Measurements from ENCODE around the gene MPG. TPM values are rescaled to one million over a fixed set of nuclear protein-coding genes. Genes with fewer than 3 reads are reported as not detected.
A peak's percentile ranks its signal among the peaks of the same experiment; 100 is the strongest.

Gene MPG
- total RNA-seq, 1 donor from 2014 or later = 91.1 TPM

DNA sequence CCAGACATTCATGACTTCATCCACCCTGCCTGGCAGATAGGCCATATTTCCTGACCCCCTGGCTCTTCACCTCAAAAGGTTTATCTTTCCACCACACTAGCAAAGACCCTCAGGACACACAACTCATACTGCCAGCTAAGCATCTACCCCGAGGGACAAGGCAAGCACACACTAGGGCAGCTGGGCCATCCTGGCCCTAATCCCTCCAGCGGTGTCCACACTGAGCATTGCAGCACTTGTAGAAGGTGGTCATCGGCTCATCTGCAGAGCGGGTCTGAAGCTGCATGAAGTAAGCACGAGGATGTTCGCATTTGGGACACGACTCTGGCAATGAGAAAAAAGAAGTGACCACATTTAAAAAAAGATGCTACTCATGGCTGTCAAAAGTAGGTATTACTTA is 30.8 kb upstream of the MPG start:
- DNase-seq (ENCODE audit: low read depth) = no peak
- TF ChIP-seq, protein P1, sequence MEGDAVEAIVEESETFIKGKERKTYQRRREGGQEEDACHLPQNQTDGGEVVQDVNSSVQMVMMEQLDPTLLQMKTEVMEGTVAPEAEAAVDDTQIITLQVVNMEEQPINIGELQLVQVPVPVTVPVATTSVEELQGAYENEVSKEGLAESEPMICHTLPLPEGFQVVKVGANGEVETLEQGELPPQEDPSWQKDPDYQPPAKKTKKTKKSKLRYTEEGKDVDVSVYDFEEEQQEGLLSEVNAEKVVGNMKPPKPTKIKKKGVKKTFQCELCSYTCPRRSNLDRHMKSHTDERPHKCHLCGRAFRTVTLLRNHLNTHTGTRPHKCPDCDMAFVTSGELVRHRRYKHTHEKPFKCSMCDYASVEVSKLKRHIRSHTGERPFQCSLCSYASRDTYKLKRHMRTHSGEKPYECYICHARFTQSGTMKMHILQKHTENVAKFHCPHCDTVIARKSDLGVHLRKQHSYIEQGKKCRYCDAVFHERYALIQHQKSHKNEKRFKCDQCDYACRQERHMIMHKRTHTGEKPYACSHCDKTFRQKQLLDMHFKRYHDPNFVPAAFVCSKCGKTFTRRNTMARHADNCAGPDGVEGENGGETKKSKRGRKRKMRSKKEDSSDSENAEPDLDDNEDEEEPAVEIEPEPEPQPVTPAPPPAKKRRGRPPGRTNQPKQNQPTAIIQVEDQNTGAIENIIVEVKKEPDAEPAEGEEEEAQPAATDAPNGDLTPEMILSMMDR (IDR thresholded peaks at IDR 0.05; ENCODE audit: insufficient read depth, low read length, severe bottlenecking) = no peak
- peaks cover 10% of the 10 kb centered on the region for H3K36me3 ChIP-seq (ENCODE audit: control insufficient read depth, insufficient read depth, low read length)
- H3K27me3 ChIP-seq (ENCODE audit: control insufficient read depth, insufficient read depth, low read length) = no peaks in the 10 kb centered on the region
- no peak overlapping the region for H3K4me3 ChIP-seq (ENCODE audit: low read depth, low read length)
- FAIRE-seq = no peak

DNA sequence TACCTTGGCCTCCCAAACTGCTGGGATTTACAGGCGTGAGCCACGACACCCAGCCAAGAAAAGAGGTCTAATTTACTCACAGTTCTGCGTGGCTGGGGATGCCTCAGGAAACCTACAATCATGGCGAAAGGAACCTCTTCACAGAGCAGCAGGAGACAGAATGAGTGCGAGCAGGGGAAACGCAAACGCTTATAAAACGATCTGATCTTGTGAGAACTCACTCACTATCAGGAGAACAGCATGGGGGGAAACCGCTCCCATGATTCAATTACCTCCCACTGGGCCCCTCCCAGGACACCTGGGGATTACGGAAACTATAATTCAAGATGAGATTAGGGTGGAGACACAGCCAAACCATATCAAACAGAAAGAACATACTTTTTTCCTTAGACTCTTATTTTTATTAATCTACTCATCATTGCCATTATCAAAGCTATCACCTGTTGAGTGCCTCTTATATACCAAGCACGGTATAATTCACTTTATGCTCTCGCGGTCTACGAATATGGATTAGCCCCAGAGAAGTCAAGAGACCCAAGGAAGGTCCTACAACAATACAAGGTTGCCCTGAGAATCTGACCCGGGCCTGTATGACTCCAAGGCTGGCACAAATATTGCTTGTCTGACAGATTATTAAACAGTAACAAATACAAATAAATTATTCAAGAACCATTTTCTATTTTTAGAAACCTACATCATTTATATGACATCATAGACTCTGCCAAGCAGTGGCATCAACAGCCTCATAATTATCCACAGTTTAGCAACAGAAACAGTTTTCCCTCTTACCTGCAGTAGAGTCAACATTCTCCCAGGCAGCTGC is 27.0 kb upstream of the MPG start:
- FAIRE-seq = no peak
- no peak overlapping the region for H3K4me3 ChIP-seq (ENCODE audit: low read depth, low read length)
- H3K36me3 ChIP-seq (ENCODE audit: control insufficient read depth, insufficient read depth, low read length) = peaks cover 8% of the 10 kb centered on the region
- TF ChIP-seq, protein P1 (IDR thresholded peaks at IDR 0.05; ENCODE audit: insufficient read depth, low read length, severe bottlenecking) = no peak
- DNase-seq (ENCODE audit: low read depth) = no peak
- no peaks in the 10 kb centered on the region for H3K27me3 ChIP-seq (ENCODE audit: control insufficient read depth, insufficient read depth, low read length)

DNA sequence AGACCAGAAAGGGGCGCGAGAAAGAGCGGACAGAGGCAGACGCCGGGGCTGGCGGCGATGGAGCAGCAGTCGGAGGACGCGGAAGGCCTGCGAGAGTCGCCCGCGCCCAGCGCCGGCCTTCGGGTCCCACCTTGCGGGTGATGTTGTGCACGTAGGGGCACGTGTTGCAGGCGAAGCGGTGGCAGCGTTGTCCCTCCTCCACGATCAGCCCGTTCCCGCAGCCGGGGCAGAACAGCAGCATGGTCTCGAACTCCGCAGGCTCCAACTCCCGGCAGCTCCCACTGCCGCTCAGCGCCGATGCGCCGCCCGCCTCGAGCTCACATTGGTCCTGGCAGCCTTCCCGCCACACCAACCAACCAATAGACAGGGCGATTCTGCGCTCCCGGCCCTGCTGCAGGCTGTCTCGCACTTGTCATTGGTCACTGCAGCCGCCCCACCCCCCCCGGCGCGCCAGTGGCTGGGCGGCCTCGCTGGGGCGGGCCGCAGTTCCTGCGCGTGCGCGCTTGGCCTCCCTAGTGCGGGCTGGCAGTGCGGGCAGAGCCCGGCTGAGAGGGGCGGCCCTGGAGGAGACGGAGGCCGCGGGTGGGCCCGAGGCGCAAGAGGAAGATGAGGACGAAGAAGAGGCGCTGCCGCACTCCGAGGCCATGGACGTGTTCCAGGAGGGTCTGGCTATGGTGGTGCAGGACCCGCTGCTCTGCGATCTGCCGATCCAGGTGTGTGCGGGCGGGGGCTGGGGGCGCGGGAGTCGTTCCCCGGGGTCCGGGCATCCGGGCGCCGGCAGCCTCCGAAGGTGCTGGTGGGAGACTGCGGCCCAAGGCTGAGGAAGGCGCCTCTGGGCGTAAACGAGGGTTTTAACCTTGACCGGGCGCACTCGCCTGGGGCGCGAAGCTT is 24.4 kb upstream of the MPG start, which contains the start of the genes POLR3K and SNRNP25:
Gene POLR3K (minus strand): TSS at position 263 of the 891 bp plus-strand sequence. CDS start 22 bp downstream, at position 241.
Gene SNRNP25 (plus strand): TSS at position 483 of the 891 bp plus-strand sequence. CDS start 189 bp downstream, at position 672.
- TF ChIP-seq, protein P1 (IDR thresholded peaks at IDR 0.05; ENCODE audit: insufficient read depth, low read length, severe bottlenecking) = no peak
- DNase-seq (ENCODE audit: low read depth) (peak; percentile 90), FAIRE-seq (no peak)
- Histone ChIP-seq H3K36me3 (ENCODE audit: control insufficient read depth, insufficient read depth, low read length) (peaks cover 16% of the 10 kb centered on the region), H3K27me3 (ENCODE audit: control insufficient read depth, insufficient read depth, low read length) (no peaks in the 10 kb centered on the region), H3K4me3 (ENCODE audit: low read depth, low read length) (peak within 1 kb of the TSS; percentile 84)

DNA sequence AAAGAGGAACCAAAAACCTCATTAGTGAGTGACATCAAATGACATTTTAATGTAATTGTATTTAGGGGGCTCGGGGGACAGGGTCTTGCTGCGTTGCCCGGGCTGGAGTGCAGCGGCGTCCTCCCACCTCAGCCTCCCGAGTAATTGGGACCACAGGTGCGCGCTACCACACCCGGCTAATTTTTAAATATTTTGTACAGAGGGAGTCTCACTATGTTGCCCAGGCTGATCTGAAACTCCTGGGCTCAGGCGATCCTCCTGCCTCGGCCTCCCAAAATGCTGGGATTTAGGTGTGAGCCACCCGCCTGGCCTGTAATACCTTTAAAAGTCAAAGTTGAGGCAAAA is 23.8 kb upstream of the MPG start:
- TF ChIP-seq, protein P1 (IDR thresholded peaks at IDR 0.05; ENCODE audit: insufficient read depth, low read length, severe bottlenecking) = no peak
- H3K27me3 ChIP-seq (ENCODE audit: control insufficient read depth, insufficient read depth, low read length) = no peaks in the 10 kb centered on the region
- H3K36me3 ChIP-seq (ENCODE audit: control insufficient read depth, insufficient read depth, low read length) = peaks cover 21% of the 10 kb centered on the region
- DNase-seq (ENCODE audit: low read depth) = no peak
- H3K4me3 ChIP-seq (ENCODE audit: low read depth, low read length) = peak overlapping the region; percentile 84
- FAIRE-seq = no peak

DNA sequence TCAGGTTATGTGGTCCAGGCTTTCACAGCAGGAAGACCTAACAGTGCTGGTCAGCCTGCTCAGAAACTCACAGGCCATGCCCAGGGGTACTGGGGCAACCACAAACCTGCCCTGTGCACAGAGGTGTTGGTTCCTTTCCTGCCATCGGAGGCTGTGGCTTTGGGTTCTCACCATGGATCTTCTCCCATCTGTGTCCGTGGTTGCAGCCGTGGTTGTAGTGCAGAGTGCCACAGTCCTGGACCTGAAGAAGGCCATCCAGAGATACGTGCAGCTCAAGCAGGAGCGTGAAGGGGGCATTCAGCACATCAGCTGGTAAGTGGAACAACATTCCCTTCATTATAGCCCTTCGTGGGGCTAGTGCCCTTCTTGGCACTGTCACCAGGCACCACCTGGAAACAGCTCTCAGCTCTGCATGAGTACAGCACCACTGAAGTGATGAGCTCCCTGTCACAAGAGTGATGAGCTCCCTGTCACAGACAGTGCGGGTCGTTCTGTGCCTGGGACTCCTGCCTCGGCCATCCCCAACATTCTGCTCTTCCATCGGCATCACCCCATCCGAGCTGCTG is 22.4 kb upstream of the MPG start:
- no peak for DNase-seq (ENCODE audit: low read depth)
- FAIRE-seq = no peak
- Histone ChIP-seq H3K4me3 (ENCODE audit: low read depth, low read length) (no peak overlapping the region), H3K36me3 (ENCODE audit: control insufficient read depth, insufficient read depth, low read length) (peaks cover 34% of the 10 kb centered on the region), H3K27me3 (ENCODE audit: control insufficient read depth, insufficient read depth, low read length) (no peaks in the 10 kb centered on the region)
- TF ChIP-seq, protein P1 (IDR thresholded peaks at IDR 0.05; ENCODE audit: insufficient read depth, low read length, severe bottlenecking) = no peak

Data from bronchial epithelial cell (primary cell).